Astrocyte of the spinal cord (primary cell): ENCODE measurements around the gene LMO7.

Experiments used
- DNase-seq: peaks from one replicate; pipeline ENCODE4 v3.0.0; 2011; ENCODE audit warnings: low read depth, low spot score
- H3K4me3 ChIP-seq: 2 replicates; pipeline ENCODE4 v1.5.1; 2011; ENCODE audit warnings: low read depth, mild to moderate bottlenecking, low read length, moderate library complexity
- in situ Hi-C: cut with HindIII; loops from 2 replicates; pipeline ENCODE4 v1.10.0; 2017; ENCODE audit warnings: low sequenced_read_pairs
- TF ChIP-seq, protein P1 (sequence below): IDR thresholded peaks from 2 replicates; pipeline ENCODE4 v1.5.1; 2012; ENCODE audit warnings: low read depth, mild to moderate bottlenecking, low read length, inconsistent platforms

The LMO7 gene

DNA sequence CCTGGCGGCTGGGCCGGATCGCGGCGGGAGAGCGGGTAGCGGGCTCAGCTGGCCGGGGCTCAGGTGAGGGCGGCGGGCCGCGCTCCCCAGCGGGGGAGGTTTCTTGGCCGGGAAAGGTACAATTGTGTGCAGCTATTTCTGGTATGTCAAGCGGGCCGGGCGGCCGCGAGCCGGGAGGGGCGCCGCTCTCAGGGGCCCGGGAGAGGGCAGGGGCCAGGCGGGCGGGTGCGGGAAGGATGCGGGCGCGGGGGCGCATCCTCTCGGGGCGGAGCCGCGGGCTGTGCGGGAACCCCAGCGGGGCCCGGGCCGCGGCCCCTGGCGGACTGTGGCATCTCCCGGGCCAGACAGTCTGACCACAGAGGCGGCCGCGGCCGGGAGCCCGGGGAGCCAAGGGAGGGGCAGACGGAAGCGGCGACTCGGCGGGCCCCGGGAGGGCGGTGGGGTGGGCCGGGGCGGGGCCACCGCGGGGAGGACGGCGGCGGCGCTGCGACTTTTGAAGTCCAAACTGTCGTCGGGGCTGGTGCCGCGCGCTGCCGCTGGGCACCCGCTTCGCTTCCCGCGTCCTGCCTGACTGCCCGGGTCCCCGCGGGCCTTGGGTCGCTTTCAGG, at the start of gene LMO7:
LMO7 (plus strand) TSS at position 503 of the 608 bp plus-strand sequence. CDS start 328 bp downstream, outside the sequence.
- peak within 1 kb of the TSS; percentile 94 for H3K4me3 ChIP-seq
- TF ChIP-seq, protein P1, sequence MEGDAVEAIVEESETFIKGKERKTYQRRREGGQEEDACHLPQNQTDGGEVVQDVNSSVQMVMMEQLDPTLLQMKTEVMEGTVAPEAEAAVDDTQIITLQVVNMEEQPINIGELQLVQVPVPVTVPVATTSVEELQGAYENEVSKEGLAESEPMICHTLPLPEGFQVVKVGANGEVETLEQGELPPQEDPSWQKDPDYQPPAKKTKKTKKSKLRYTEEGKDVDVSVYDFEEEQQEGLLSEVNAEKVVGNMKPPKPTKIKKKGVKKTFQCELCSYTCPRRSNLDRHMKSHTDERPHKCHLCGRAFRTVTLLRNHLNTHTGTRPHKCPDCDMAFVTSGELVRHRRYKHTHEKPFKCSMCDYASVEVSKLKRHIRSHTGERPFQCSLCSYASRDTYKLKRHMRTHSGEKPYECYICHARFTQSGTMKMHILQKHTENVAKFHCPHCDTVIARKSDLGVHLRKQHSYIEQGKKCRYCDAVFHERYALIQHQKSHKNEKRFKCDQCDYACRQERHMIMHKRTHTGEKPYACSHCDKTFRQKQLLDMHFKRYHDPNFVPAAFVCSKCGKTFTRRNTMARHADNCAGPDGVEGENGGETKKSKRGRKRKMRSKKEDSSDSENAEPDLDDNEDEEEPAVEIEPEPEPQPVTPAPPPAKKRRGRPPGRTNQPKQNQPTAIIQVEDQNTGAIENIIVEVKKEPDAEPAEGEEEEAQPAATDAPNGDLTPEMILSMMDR: no peak
- peak; percentile 73 for DNase-seq
- in situ Hi-C loops: no loop called here

DNA sequence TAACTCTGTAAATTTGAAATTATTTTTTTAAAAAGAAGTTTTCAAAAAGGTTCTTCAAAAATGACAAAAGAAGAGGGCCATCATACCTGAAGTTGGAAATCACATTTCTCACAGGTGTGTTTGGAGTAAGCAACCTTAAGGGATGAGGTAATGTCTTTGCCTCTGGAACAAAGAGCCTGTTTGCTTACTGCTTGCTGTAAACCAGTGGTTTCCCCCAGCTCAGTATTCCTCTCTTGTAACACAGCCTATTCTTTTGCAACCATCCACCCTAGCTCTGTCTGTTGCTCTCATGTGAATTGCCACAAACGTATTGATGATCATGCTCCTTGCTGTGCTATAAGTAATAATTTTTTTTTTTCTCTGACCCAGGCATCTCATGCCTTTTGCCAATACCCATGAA, 48.5 kb upstream of the LMO7 start:
- DNase-seq: no peak
- in situ Hi-C loops: no loop called here
- no peak overlapping the region for H3K4me3 ChIP-seq
- TF ChIP-seq, protein P1: no peak

DNA sequence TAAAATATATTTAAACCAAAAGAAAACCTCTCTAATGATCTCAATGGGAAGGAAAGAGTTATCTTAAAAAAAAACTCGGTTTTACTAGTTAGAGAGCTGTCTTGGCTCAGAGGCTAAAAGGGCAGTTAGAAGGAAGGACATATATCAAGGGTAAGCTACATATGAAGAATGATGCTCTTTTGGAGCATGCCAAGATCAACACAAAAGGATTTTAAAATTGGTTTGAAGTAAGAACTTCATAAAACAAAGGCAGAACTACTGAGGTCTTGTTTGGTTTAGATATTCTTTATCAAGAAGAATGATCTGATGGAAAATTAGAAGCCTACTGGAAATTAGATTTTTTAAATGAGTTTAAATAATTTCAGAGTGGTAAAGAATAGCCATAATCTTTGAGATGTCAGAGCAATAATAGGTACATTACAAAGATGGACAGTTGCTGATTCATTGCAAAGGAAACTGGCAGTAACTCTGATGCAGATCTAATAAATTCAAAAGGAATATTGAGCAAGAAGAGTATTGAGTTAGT, 39.4 kb upstream of the LMO7 start:
- H3K4me3 ChIP-seq: no peak overlapping the region
- in situ Hi-C loops: no loop called here
- TF ChIP-seq, protein P1: no peak
- no peak for DNase-seq

DNA sequence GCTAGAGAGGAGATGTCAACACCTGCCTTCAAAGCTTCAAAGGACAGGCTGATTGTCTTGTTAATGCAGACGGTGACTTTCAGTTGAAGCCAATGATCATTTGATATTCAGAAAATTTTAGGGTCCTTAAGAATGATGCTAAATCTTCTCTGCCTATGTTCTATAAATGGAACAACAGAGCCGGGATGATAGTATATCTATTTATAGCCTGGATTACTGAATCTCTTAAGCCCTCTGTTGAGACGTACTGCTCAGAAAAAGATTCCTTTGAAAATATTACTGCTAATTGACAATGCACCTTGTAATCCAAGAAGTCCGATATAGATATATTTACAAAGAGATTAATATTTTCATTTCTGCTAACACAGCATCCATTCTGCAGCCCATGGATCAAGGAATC, 35.8 kb upstream of the LMO7 start:
- no peak for DNase-seq
- TF ChIP-seq, protein P1: no peak
- in situ Hi-C loops: no loop called here
- no peak overlapping the region for H3K4me3 ChIP-seq

DNA sequence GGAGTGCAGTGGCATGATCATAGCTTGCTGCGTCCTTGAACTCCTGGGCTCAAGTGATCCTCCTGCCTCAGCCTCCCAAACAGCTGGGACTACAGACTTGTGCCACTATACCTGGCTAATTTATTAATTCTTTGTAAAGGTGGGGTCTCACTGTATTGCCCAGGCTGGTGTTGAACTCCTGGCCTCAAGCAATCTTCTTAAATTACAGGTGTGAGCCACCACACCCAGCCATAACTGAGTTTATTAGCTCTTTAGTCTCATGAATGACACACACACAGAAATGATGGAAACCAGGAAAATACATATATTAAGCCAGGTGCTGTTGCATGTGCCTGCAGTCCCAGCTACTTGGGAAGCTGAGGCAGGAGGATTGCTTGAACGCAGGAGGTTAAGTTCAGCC, 33.1 kb upstream of the LMO7 start:
- TF ChIP-seq, protein P1: no peak
- no peak for DNase-seq
- in situ Hi-C loops: no loop called here
- H3K4me3 ChIP-seq: no peak overlapping the region

DNA sequence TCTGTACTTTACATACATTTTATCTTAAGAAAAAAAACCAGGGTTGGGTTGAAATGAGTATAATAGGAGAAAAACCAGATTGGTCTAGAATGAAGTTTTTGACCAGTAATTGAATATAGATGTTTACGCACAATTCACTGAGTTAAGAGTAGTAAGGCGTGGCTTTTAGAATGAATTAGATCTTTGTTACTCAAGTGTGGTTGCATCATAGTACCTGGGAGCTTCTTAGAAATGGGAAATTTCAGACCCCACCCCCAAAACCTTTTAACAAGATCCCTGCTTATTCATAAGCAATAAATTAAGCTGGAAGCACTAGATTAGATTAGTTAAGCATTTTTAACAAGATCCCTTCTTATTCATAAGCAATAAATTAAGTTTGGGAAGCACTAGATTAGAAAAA, 28.7 kb upstream of the LMO7 start:
- TF ChIP-seq, protein P1: no peak
- DNase-seq: no peak
- in situ Hi-C loops: no loop called here
- H3K4me3 ChIP-seq: no peak overlapping the region
